HL-60 (cell line): ENCODE data around the gene SP7.

Source experiments
- DNase-seq, 2 experiments: peaks; one replicate each; pipeline ENCODE4 v3.0.0-alpha.2; 2010 to 2020; ENCODE audit warnings: low read depth in 1 of 2, low spot score in 1 of 2
- H3K27ac ChIP-seq: fragments of 250-450 bp; sonication (Bioruptor Pico); replicated peaks from 2 replicates; pipeline ENCODE4 v1.5.1; 2020; ENCODE audit warnings: mild to moderate bottlenecking, moderate library complexity
- H3K27me3 ChIP-seq: fragments of 250-450 bp; sonication (Bioruptor Pico); 2 replicates; pipeline ENCODE4 v1.5.1; 2021; ENCODE audit warnings: mild to moderate bottlenecking, moderate library complexity; ENCODE audit not compliant: insufficient read depth, poor library complexity, severe bottlenecking
- H3K4me3 ChIP-seq: replicated peaks from 2 replicates; pipeline ENCODE4 v1.5.1; 2011; ENCODE audit warnings: mild to moderate bottlenecking, control low read depth, low read length; ENCODE audit not compliant: insufficient read depth
- CTCF ChIP-seq: IDR thresholded peaks from one replicate; pipeline ENCODE4 v1.5.1; 2011; ENCODE audit warnings: low read length, control low read depth, inconsistent platforms; ENCODE audit not compliant: insufficient read depth
- GABPA ChIP-seq: IDR thresholded peaks from 2 replicates; pipeline ENCODE4 v1.6.1; 2012; ENCODE audit warnings: low read depth
- POLR2AphosphoS5 ChIP-seq: IDR thresholded peaks from 2 replicates; pipeline ENCODE4 v1.6.1; 2012; ENCODE audit warnings: low read depth
- SPI1 ChIP-seq: IDR thresholded peaks from 2 replicates; pipeline ENCODE4 v1.6.1; 2012; ENCODE audit warnings: low read depth, mild to moderate bottlenecking, borderline replicate concordance
- TF ChIP-seq, protein P1 (sequence below): IDR thresholded peaks from 2 replicates; pipeline ENCODE4 v1.6.1; 2012; ENCODE audit warnings: low read depth; ENCODE audit not compliant: insufficient replicate concordance

The SP7 gene

GRCh38 chr12:53302903-53303302, 33.3 kb downstream of the SP7 start:
- no peak for DNase-seq
- Histone ChIP-seq H3K27ac (no peak overlapping the region), H3K4me3 (no peak overlapping the region), H3K27me3 (no peaks in the 10 kb centered on the region)
- TF ChIP-seq CTCF (no peak), SPI1 (no peak), POLR2AphosphoS5 (no peak)
- TF ChIP-seq, protein P1, sequence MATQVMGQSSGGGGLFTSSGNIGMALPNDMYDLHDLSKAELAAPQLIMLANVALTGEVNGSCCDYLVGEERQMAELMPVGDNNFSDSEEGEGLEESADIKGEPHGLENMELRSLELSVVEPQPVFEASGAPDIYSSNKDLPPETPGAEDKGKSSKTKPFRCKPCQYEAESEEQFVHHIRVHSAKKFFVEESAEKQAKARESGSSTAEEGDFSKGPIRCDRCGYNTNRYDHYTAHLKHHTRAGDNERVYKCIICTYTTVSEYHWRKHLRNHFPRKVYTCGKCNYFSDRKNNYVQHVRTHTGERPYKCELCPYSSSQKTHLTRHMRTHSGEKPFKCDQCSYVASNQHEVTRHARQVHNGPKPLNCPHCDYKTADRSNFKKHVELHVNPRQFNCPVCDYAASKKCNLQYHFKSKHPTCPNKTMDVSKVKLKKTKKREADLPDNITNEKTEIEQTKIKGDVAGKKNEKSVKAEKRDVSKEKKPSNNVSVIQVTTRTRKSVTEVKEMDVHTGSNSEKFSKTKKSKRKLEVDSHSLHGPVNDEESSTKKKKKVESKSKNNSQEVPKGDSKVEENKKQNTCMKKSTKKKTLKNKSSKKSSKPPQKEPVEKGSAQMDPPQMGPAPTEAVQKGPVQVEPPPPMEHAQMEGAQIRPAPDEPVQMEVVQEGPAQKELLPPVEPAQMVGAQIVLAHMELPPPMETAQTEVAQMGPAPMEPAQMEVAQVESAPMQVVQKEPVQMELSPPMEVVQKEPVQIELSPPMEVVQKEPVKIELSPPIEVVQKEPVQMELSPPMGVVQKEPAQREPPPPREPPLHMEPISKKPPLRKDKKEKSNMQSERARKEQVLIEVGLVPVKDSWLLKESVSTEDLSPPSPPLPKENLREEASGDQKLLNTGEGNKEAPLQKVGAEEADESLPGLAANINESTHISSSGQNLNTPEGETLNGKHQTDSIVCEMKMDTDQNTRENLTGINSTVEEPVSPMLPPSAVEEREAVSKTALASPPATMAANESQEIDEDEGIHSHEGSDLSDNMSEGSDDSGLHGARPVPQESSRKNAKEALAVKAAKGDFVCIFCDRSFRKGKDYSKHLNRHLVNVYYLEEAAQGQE, result no peak

DNA sequence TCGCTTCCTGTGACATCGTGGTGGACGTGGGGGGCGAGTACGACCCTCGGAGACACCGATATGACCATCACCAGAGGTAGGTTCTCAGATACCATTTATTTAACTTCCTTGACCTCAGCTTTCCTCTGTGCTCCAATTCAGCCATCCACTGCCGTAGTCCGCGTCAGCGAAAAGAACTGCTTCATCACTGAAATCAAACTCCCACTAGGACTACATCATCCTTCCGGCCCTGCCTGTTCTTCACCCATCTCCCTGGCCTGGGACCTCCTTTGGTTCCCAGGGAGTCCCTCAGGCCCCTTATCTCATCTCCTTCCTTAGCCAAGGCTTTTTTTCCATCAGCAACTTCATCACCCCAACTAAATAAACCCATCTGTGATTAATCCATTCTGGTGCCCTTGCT, 36.0 kb downstream of the SP7 start:
- peak overlapping the region; percentile 95 for H3K4me3 ChIP-seq
- H3K27me3 ChIP-seq, result no peaks in the 10 kb centered on the region
- TF ChIP-seq GABPA (no peak), SPI1 (no peak), CTCF (no peak), POLR2AphosphoS5 (no peak)
- TF ChIP-seq, protein P1, result no peak
- DNase-seq, result no peak
- H3K27ac ChIP-seq, result peak overlapping the region; percentile 95

GRCh38 chr12:53299454-53300180, 36.5 kb downstream of the SP7 start, which contains the start of gene MYG1:
Gene MYG1, plus strand, starts transcription at chr12:53299695. Its CDS starts 43 bp downstream, at chr12:53299738.
- Histone ChIP-seq H3K27ac (peak within 1 kb of the TSS; percentile 95), H3K27me3 (no peaks in the 10 kb centered on the region)
- peak; percentile 92 to 93 for DNase-seq

More at GRCh38 chr12:53299454-53300180, 36.5 kb downstream of the SP7 start, which contains the start of gene MYG1:
- TF ChIP-seq, protein P1, result no peak
- peak; percentile 91 for TF ChIP-seq POLR2AphosphoS5
- TF ChIP-seq SPI1, result peak; percentile 86
- TF ChIP-seq GABPA, result peak; percentile 96
- TF ChIP-seq CTCF, result no peak
- H3K4me3 ChIP-seq, result peak within 1 kb of the TSS; percentile 95
